ENCODE results near the gene AGPAT3.

AGPAT3 gene

GRCh38 chr21:43899307-43900077, 34.5 kb downstream of the AGPAT3 start:
- H3K9me3 Mint-ChIP-seq, result no peaks in the 10 kb centered on the region
- H3K4me3 Mint-ChIP-seq, result no peak overlapping the region
- no peaks in the 10 kb centered on the region for H3K27me3 Mint-ChIP-seq
- H3K36me3 Mint-ChIP-seq, result peaks cover 58% of the 10 kb centered on the region
- H3K4me1 Mint-ChIP-seq, result peaks cover 26% of the 10 kb centered on the region
- no peak for ATAC-seq
- no peak overlapping the region for H3K27ac Mint-ChIP-seq

GRCh38 chr21:43900078-43900385, 35.0 kb downstream of the AGPAT3 start:
- ATAC-seq, result no peak
- H3K27me3 Mint-ChIP-seq, result no peaks in the 10 kb centered on the region
- no peak overlapping the region for H3K4me3 Mint-ChIP-seq
- H3K27ac Mint-ChIP-seq, result no peak overlapping the region
- H3K36me3 Mint-ChIP-seq, result peaks cover 62% of the 10 kb centered on the region
- no peaks in the 10 kb centered on the region for H3K9me3 Mint-ChIP-seq
- peaks cover 21% of the 10 kb centered on the region for H3K4me1 Mint-ChIP-seq

GRCh38 chr21:43900690-43901089, 35.7 kb downstream of the AGPAT3 start:
- Mint-ChIP-seq H3K4me3 (no peak overlapping the region), H3K4me1 (peaks cover 21% of the 10 kb centered on the region), H3K9me3 (no peaks in the 10 kb centered on the region), H3K27ac (peak overlapping the region; percentile 14), H3K36me3 (peaks cover 65% of the 10 kb centered on the region), H3K27me3 (no peaks in the 10 kb centered on the region)
- no peak for ATAC-seq

GRCh38 chr21:43902441-43902840, 37.4 kb downstream of the AGPAT3 start:
- Mint-ChIP-seq H3K9me3 (no peaks in the 10 kb centered on the region), H3K27ac (no peak overlapping the region), H3K36me3 (peaks cover 81% of the 10 kb centered on the region), H3K27me3 (no peaks in the 10 kb centered on the region), H3K4me1 (peaks cover 21% of the 10 kb centered on the region), H3K4me3 (no peak overlapping the region)
- no peak for ATAC-seq

- H3K27ac Mint-ChIP-seq, result no peak overlapping the region
- H3K9me3 Mint-ChIP-seq, result no peaks in the 10 kb centered on the region
- no peaks in the 10 kb centered on the region for H3K27me3 Mint-ChIP-seq
- ATAC-seq, result no peak
- H3K4me3 Mint-ChIP-seq, result no peak overlapping the region
- peaks cover 21% of the 10 kb centered on the region for H3K4me1 Mint-ChIP-seq
- peaks cover 80% of the 10 kb centered on the region for H3K36me3 Mint-ChIP-seq
Measured at GRCh38 chr21:43903451-43904091, 38.5 kb downstream of the AGPAT3 start.

- Mint-ChIP-seq H3K9me3 (no peaks in the 10 kb centered on the region), H3K4me1 (peaks cover 21% of the 10 kb centered on the region), H3K27ac (peak overlapping the region; percentile 57), H3K36me3 (peaks cover 72% of the 10 kb centered on the region), H3K4me3 (no peak overlapping the region), H3K27me3 (no peaks in the 10 kb centered on the region)
- ATAC-seq, result no peak
Measured at GRCh38 chr21:43904331-43904781, 39.3 kb downstream of the AGPAT3 start.

GRCh38 chr21:43905726-43906455, 40.9 kb downstream of the AGPAT3 start:
- H3K9me3 Mint-ChIP-seq, result no peaks in the 10 kb centered on the region
- no peaks in the 10 kb centered on the region for H3K27me3 Mint-ChIP-seq
- peaks cover 30% of the 10 kb centered on the region for H3K4me1 Mint-ChIP-seq
- H3K36me3 Mint-ChIP-seq, result peaks cover 62% of the 10 kb centered on the region
- H3K4me3 Mint-ChIP-seq, result no peak overlapping the region
- no peak overlapping the region for H3K27ac Mint-ChIP-seq
- ATAC-seq, result no peak

GRCh38 chr21:43906585-43907370, 41.8 kb downstream of the AGPAT3 start:
- Mint-ChIP-seq H3K27ac (no peak overlapping the region), H3K4me1 (peaks cover 21% of the 10 kb centered on the region), H3K27me3 (no peaks in the 10 kb centered on the region), H3K9me3 (no peaks in the 10 kb centered on the region), H3K4me3 (no peak overlapping the region), H3K36me3 (peaks cover 59% of the 10 kb centered on the region)
- ATAC-seq, result no peak

- Mint-ChIP-seq H3K27me3 (no peaks in the 10 kb centered on the region), H3K9me3 (peaks cover 2% of the 10 kb centered on the region), H3K4me3 (no peak overlapping the region), H3K36me3 (peaks cover 59% of the 10 kb centered on the region), H3K27ac (no peak overlapping the region), H3K4me1 (peaks cover 24% of the 10 kb centered on the region)
- no peak for ATAC-seq
Measured at GRCh38 chr21:43907751-43908150, 42.7 kb downstream of the AGPAT3 start.

- Mint-ChIP-seq H3K27ac (no peak overlapping the region), H3K36me3 (peaks cover 57% of the 10 kb centered on the region)
- no peak for ATAC-seq
Measured at GRCh38 chr21:43908167-43908566, 43.1 kb downstream of the AGPAT3 start.

GRCh38 chr21:43909741-43910400, 44.8 kb downstream of the AGPAT3 start:
- peaks cover 49% of the 10 kb centered on the region for H3K36me3 Mint-ChIP-seq
- ATAC-seq, result no peak
- H3K27ac Mint-ChIP-seq, result no peak overlapping the region

More at GRCh38 chr21:43908167-43908566, 43.1 kb downstream of the AGPAT3 start:
- H3K4me3 Mint-ChIP-seq, result no peak overlapping the region
- H3K9me3 Mint-ChIP-seq, result peaks cover 2% of the 10 kb centered on the region
- no peaks in the 10 kb centered on the region for H3K27me3 Mint-ChIP-seq
- peaks cover 20% of the 10 kb centered on the region for H3K4me1 Mint-ChIP-seq

GRCh38 chr21:43910460-43910859, 45.4 kb downstream of the AGPAT3 start:
- Mint-ChIP-seq H3K9me3 (peaks cover 2% of the 10 kb centered on the region), H3K27me3 (no peaks in the 10 kb centered on the region), H3K4me3 (no peak overlapping the region), H3K27ac (no peak overlapping the region), H3K36me3 (peaks cover 49% of the 10 kb centered on the region), H3K4me1 (peaks cover 18% of the 10 kb centered on the region)
- ATAC-seq, result no peak

More at GRCh38 chr21:43909741-43910400, 44.8 kb downstream of the AGPAT3 start:
- Mint-ChIP-seq H3K9me3 (peaks cover 2% of the 10 kb centered on the region), H3K4me3 (no peak overlapping the region), H3K27me3 (no peaks in the 10 kb centered on the region), H3K4me1 (peaks cover 18% of the 10 kb centered on the region)

- H3K9me3 Mint-ChIP-seq, result peaks cover 2% of the 10 kb centered on the region
- H3K4me1 Mint-ChIP-seq, result peaks cover 21% of the 10 kb centered on the region
- H3K4me3 Mint-ChIP-seq, result no peak overlapping the region
- no peak overlapping the region for H3K27ac Mint-ChIP-seq
- H3K36me3 Mint-ChIP-seq, result peaks cover 42% of the 10 kb centered on the region
- H3K27me3 Mint-ChIP-seq, result no peaks in the 10 kb centered on the region
- ATAC-seq, result no peak
Measured at GRCh38 chr21:43911015-43911934, 46.3 kb downstream of the AGPAT3 start.
